SK-N-SH (cell line): Measurements from ENCODE around the gene PLEKHM3. TPM values are rescaled to one million over a fixed set of nuclear protein-coding genes. Genes with fewer than 3 reads are reported as not detected.

Source experiments
- CTCF ChIA-PET: fragments of 300-600, 350-600 bp; formaldehyde crosslinking; extraction: SDS; loops from one replicate; lab custom pipeline; 2021; lab: Yijun Ruan, JAX
- POLR2A ChIA-PET: fragments of 350-600 bp; sonication (Branson Sonifier 250); formaldehyde crosslinking; extraction: SDS; loops from one replicate; lab custom pipeline; 2020; ENCODE audit warnings: antibody characterized with exemption, inconsistent platforms; lab: Yijun Ruan, JAX
- DNase-seq: peaks from one replicate; pipeline ENCODE4 v3.0.0; 2012
- H2AFZ ChIP-seq: fragments of 200-600 bp; sonication (generic); 2 replicates; pipeline ENCODE4 v1.8.1; 2016; ENCODE audit warnings: antibody characterized with exemption, mild to moderate bottlenecking, low read depth
- H3F3A ChIP-seq: fragments of 200-600 bp; sonication (generic); replicated peaks from 2 replicates; pipeline ENCODE3; 2016; ENCODE audit warnings: antibody characterized with exemption, mild to moderate bottlenecking; ENCODE audit not compliant: insufficient read depth
- H3K27ac ChIP-seq, 2 experiments: fragments of 200-500 bp in 1 of 2; fragments of 200-600 bp in 1 of 2; sonication (Bioruptor generic) in 1 of 2; sonication (generic), shearing (Covaris generic) in 1 of 2; 2 replicates each; pipeline versions ENCODE4 v1.5.1 to v1.6.1; 2014 to 2016; ENCODE audit warnings: low read depth in 2 of 2, inconsistent platforms in 1 of 2, low read length in 1 of 2, mild to moderate bottlenecking in 1 of 2, mixed read lengths in 1 of 2
- H3K27me3 ChIP-seq: fragments of 200-600 bp; sonication (generic), shearing (Covaris generic); 2 replicates; pipeline ENCODE4 v1.6.1; 2016; ENCODE audit warnings: mixed run types; ENCODE audit not compliant: insufficient read depth
- H3K36me3 ChIP-seq, 2 experiments: fragments of 200-500 bp in 1 of 2; fragments of 200-600 bp in 1 of 2; sonication (Bioruptor generic) in 1 of 2; sonication (generic) in 1 of 2; replicated peaks in 1 of 2; 2 replicates each; pipeline versions ENCODE3 to v1.5.1; 2014 to 2016; ENCODE audit warnings: low read length in 1 of 2, mild to moderate bottlenecking in 1 of 2; ENCODE audit not compliant: insufficient read depth in 2 of 2, control insufficient read depth in 1 of 2
- H3K4me1 ChIP-seq, 2 experiments: fragments of 200-500 bp in 1 of 2; fragments of 200-600 bp in 1 of 2; sonication (Bioruptor generic) in 1 of 2; sonication (generic), shearing (Covaris generic) in 1 of 2; 2 replicates each; pipeline versions ENCODE4 v1.5.1 to v1.6.1; 2014 to 2016; ENCODE audit warnings: low read depth in 1 of 2, low read length in 1 of 2, mixed run types in 1 of 2; ENCODE audit not compliant: insufficient read depth in 2 of 2, control insufficient read depth in 1 of 2
- H3K4me2 ChIP-seq: fragments of 200-600 bp; sonication (generic), shearing (Covaris generic); 2 replicates; pipeline ENCODE4 v1.6.1; 2017; ENCODE audit warnings: mixed run types
- H3K4me3 ChIP-seq, 2 experiments: fragments of 200-500 bp in 1 of 2; fragments of 200-600 bp in 1 of 2; sonication (Bioruptor generic) in 1 of 2; sonication (generic), shearing (Covaris generic) in 1 of 2; 2 replicates each; pipeline versions ENCODE4 v1.5.1 to v1.8.1; 2014 to 2016; ENCODE audit warnings: low read depth in 2 of 2, inconsistent platforms in 1 of 2, low read length in 1 of 2, mild to moderate bottlenecking in 1 of 2, mixed read lengths in 1 of 2, moderate library complexity in 1 of 2
- H3K79me2 ChIP-seq: fragments of 200-600 bp; sonication (generic); 2 replicates; pipeline ENCODE4 v1.8.1; 2017; ENCODE audit warnings: mild to moderate bottlenecking; ENCODE audit not compliant: insufficient read depth
- H3K9ac ChIP-seq: fragments of 200-600 bp; sonication (generic); 2 replicates; pipeline ENCODE4 v1.6.1; 2017; ENCODE audit warnings: mixed run types
- H3K9me2 ChIP-seq: fragments of 200-600 bp; sonication (generic); 2 replicates; pipeline ENCODE4 v1.6.1; 2017; ENCODE audit warnings: mixed run types
- H3K9me3 ChIP-seq: fragments of 200-600 bp; sonication (generic); 2 replicates; pipeline ENCODE4 v1.6.1; 2017; ENCODE audit warnings: mixed run types, mild to moderate bottlenecking, moderate library complexity
- H4K20me1 ChIP-seq: fragments of 200-600 bp; sonication (generic); 2 replicates; pipeline ENCODE4 v1.6.1; 2017; ENCODE audit warnings: mild to moderate bottlenecking, mixed run types; ENCODE audit not compliant: insufficient read depth
- ELF1 ChIP-seq: IDR thresholded peaks from 2 replicates; pipeline ENCODE4 v1.4.0; 2012
- EZH2phosphoT487 ChIP-seq: fragments of 200-600 bp; sonication (generic); IDR thresholded peaks from 2 replicates; pipeline ENCODE4 v1.6.1; 2017; ENCODE audit warnings: low read depth, mixed run types, mild to moderate bottlenecking, antibody characterized with exemption, moderate library complexity, borderline replicate concordance
- GABPA ChIP-seq: IDR thresholded peaks from 2 replicates; pipeline ENCODE4 v1.4.0; 2012; ENCODE audit warnings: low read depth, mild to moderate bottlenecking
- MAX ChIP-seq: IDR thresholded peaks from 2 replicates; pipeline ENCODE4 v1.4.0; 2012; ENCODE audit warnings: low read depth
- MXI1 ChIP-seq: IDR thresholded peaks from 2 replicates; pipeline ENCODE4 v1.6.1; 2012; ENCODE audit warnings: mild to moderate bottlenecking, low read depth, low read length, improper control_type of control experiment
- NRF1 ChIP-seq: IDR thresholded peaks from 2 replicates; pipeline ENCODE4 v1.6.1; 2012; ENCODE audit warnings: low read depth, mild to moderate bottlenecking, low read length
- PBX3 ChIP-seq: IDR thresholded peaks from 2 replicates; pipeline ENCODE4; 2012
- RFX5 ChIP-seq: IDR thresholded peaks from 2 replicates; pipeline ENCODE4 v1.6.1; 2012; ENCODE audit warnings: mild to moderate bottlenecking, improper control_type of control experiment, low read length
- SIN3A ChIP-seq: IDR thresholded peaks from 2 replicates; pipeline ENCODE4 v1.6.1; 2012; ENCODE audit warnings: low read depth, mild to moderate bottlenecking, low read length, moderate library complexity, borderline replicate concordance
- WGBS: methylation state at CpG from one replicate; pipeline ENCODE4 v1.1.6; 2017; ENCODE audit warnings: low lambda C conversion rate; 5-methylcytosine and 5-hydroxymethylcytosine counted together
- polyA plus RNA-seq, 3 experiments: library from polyadenylated mRNA; depleted of rRNA; stranded (reverse); fragments of >200 nt; gene quantifications; 2 replicates each; pipeline ENCODE4 v1.2.3, GENCODE V29; 2012
- TF ChIP-seq, protein P1 (sequence below): IDR thresholded peaks from 2 replicates; pipeline ENCODE4 v1.4.0; 2012; ENCODE audit warnings: low read depth, borderline replicate concordance
- TF ChIP-seq, protein P2 (sequence below): fragments of 150-350 bp; IDR thresholded peaks from 2 replicates; pipeline ENCODE4 v1.6.1; 2016; ENCODE audit warnings: mild to moderate bottlenecking, low read depth, low read length

Gene PLEKHM3
- polyA plus RNA-seq, 1 of the 3 experiments (the other 2 are of a cell fraction) = 1.9 TPM

DNA sequence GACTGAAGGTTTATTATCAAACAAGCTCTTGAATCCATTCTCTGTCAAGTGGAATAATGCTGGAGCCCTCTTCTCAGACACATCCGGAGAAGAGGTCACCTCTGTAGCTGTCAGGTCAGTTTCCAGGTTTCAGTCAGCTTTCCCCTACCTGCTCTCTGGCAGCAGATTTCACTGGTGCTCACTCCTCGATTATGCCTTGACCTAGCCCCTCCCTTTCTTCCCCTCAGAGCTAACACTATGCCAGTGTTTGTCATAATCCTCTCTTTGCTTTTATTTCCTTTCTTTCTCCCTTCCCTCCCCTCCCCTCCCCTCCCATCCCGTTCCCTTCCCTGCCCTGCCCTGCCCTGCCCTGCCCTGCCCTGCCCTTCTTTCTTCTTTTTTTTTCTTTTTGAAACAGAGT is 22.5 kb upstream of the PLEKHM3 start (continued):
- TF ChIP-seq, protein P1, sequence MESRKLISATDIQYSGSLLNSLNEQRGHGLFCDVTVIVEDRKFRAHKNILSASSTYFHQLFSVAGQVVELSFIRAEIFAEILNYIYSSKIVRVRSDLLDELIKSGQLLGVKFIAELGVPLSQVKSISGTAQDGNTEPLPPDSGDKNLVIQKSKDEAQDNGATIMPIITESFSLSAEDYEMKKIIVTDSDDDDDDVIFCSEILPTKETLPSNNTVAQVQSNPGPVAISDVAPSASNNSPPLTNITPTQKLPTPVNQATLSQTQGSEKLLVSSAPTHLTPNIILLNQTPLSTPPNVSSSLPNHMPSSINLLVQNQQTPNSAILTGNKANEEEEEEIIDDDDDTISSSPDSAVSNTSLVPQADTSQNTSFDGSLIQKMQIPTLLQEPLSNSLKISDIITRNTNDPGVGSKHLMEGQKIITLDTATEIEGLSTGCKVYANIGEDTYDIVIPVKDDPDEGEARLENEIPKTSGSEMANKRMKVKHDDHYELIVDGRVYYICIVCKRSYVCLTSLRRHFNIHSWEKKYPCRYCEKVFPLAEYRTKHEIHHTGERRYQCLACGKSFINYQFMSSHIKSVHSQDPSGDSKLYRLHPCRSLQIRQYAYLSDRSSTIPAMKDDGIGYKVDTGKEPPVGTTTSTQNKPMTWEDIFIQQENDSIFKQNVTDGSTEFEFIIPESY = no peak

GRCh38 chr2:208046686-208047085 is 21.4 kb upstream of the PLEKHM3 start:
- CTCF ChIA-PET = no interaction called here
- Histone ChIP-seq H3K4me1 (no peaks in the 10 kb centered on the region), H3F3A (no peaks in the 10 kb centered on the region), H3K27ac (no peak overlapping the region), H4K20me1 (no peaks in the 10 kb centered on the region), H3K36me3 (no peaks in the 10 kb centered on the region), H3K9me2 (no peaks in the 10 kb centered on the region), H3K9me3 (no peaks in the 10 kb centered on the region), H2AFZ (no peak overlapping the region), H3K9ac (no peak overlapping the region), H3K4me3 (no peak overlapping the region), H3K27me3 (no peaks in the 10 kb centered on the region), H3K4me2 (no peak overlapping the region), H3K79me2 (no peaks in the 10 kb centered on the region)
- WGBS = 92% methylated on average over 4 of the region's 4 CpGs
- no peak for DNase-seq
- TF ChIP-seq MAX (no peak), SIN3A (no peak), MXI1 (no peak), GABPA (no peak), RFX5 (no peak), NRF1 (no peak), PBX3 (no peak), EZH2phosphoT487 (no peak), ELF1 (no peak)
- TF ChIP-seq, protein P1 = no peak
- TF ChIP-seq, protein P2, sequence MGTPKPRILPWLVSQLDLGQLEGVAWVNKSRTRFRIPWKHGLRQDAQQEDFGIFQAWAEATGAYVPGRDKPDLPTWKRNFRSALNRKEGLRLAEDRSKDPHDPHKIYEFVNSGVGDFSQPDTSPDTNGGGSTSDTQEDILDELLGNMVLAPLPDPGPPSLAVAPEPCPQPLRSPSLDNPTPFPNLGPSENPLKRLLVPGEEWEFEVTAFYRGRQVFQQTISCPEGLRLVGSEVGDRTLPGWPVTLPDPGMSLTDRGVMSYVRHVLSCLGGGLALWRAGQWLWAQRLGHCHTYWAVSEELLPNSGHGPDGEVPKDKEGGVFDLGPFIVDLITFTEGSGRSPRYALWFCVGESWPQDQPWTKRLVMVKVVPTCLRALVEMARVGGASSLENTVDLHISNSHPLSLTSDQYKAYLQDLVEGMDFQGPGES = no peak
- POLR2A ChIA-PET = no interaction called here
